Left colon (tissue), 2 donors: ENCODE measurements around the gene XAGE2. TPM values are rescaled to one million over a fixed set of nuclear protein-coding genes. Genes with fewer than 3 reads are reported as not detected.

ENCODE experiments used
- ATAC-seq: fragments of 200-7000 bp; cut with Tn5 transposase; one replicate; pipeline ENCODE4 v1.9.1; 2020; ENCODE audit warnings: mild to moderate bottlenecking, moderate library complexity
- DNase-seq, 2 donors: peaks; one replicate each; pipeline ENCODE4 v3.0.0-alpha.2; 2020
- intact Hi-C, 2 donors: fragments of 100-400 bp; cut with DNase I in 1 of 2; cut with micrococcal nuclease in 1 of 2; formaldehyde crosslinking; loops; one replicate each; pipeline versions ENCODE4 v1.11.2 to v1.14.0; 2022; cut with DNase I, micrococcal nuclease
- microRNA-seq, 2 donors: library from miRNA; unstranded; fragments of <30 nt; microRNA quantifications; one replicate each; pipeline versions ENCODE4 v1.1.0 to v1.2.0, GENCODE V29; 2020
- total RNA-seq, 2 donors: library from RNA; stranded (reverse); fragmentation: NEBNext Ultra II Directional; extraction: Animal tissue kit (Norgen Biotek cat#: 25700); gene quantifications; one replicate each; pipeline ENCODE4 v1.2.1, GENCODE V29; 2021
- donor health status: DM: no; HTN: no; CAD: no.
- donor health status: DM: yes; HTN: yes; CAD: no.

XAGE2 gene
- total RNA-seq, 2 donors from 2014 or later, result not detected

DNA sequence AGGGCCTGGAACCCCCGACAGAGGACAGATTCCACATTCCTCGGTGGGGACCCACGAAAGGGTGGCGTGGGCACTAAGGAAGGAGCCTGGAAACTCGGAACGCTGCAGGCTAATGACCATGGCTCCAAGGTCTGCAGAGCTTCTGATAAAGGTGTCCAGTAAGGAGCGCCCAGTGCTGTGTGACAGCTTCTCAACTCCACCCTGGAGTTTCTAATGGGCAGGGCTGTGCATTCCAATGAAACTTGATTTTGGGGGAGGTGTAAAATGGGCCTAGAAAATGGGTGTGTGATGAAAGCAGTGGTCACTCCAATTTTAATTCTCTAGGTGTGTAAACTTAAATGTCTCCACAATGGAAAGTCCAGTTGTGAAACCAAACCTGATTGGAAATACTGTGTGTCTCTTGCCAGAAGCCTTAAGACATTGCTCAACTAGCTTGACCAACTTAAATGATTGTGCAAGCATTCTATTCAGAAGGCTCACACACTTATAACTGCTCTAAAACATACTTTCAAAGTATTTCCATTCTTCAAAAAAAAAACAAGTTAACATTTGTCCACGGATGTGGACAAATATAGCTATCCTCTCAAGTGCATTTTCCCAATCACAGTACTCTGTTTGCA lies 52.1 kb downstream of the XAGE2 start:
- ATAC-seq, result no peak
- DNase-seq, result no peak
- intact Hi-C loops, result no loop called here

DNA sequence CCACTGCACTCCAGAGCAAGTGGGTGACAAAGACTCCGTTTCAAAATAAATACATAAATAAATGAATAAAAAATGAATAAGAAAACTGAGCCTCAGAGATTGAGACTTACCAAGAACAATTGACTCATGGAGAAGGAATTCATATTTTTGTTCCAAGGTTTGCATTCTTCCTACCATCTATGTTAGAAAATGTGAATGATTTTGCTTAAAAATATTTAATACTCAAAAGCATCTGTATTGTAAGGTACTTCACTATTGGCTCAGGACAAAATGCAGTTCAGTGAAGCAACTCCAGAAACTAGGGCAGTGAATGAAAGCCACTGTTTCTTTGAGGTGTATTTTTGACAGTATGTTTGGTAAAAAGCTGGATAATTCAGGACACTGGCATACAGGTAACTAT lies 54.1 kb downstream of the XAGE2 start:
- DNase-seq, result no peak
- intact Hi-C loops, result no loop called here
- no peak for ATAC-seq

DNA sequence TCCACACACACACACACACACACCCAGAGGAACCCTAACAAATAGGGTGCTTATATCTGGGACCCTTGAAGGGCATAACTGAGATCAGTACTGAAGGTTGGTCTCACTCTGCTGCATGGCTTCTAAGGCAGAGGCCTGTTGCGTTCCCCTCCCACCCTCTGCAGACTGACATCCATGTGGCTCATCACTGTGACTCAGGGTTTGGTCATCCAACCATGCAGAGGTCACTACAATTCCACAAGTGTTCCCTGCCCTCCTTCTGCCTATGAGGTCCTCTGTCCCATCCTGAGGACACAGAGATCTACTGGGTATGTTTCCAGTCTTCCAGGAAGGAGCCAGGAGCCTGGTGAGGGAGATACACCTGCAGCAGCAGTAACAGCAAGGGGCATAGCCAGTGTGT lies 55.8 kb downstream of the XAGE2 start:
- DNase-seq (no peak), ATAC-seq (no peak)
- intact Hi-C loops, result no loop called here

Small RNA genes within 50 kb of the gene (microRNA-seq; reads per million reads assigned to microRNA genes)
- 0 to 1.4 reads per million in 2 donors for gene MIR8088

Other genes with a start within 250 kb of the XAGE2 start
- gene MAGED4, start 184.1 kb upstream of the XAGE2 start, total RNA-seq, result 1 to 10 TPM; 1.1 to 2.3 TPM
- gene XAGE1A, start 126.8 kb downstream of the XAGE2 start, total RNA-seq, result not detected
- gene XAGE1B, start 148.0 kb downstream of the XAGE2 start, total RNA-seq, result not detected